H1 (cell line): ENCODE data around the gene MACROD2. TPM values are rescaled to one million over a fixed set of nuclear protein-coding genes. Genes with fewer than 3 reads are reported as not detected.

Experiments
- CTCF ChIA-PET: fragments of 300-600 bp; sonication (Branson Sonifier 250); formaldehyde crosslinking; loops from one replicate; lab custom pipeline; 2021; ENCODE audit not compliant: partially characterized antibody; lab: Charles Lee
- POLR2A ChIA-PET: fragments of 300-600 bp; sonication (Branson Sonifier 250); formaldehyde crosslinking; loops from one replicate; lab custom pipeline; 2021; ENCODE audit warnings: inconsistent platforms; ENCODE audit not compliant: partially characterized antibody; lab: Charles Lee
- DNase-seq, 2 experiments: peaks; one replicate each; pipeline versions ENCODE4 v3.0.0 to v3.0.0-alpha.2; 2010 to 2022; ENCODE audit warnings: low spot score in 2 of 2, low read depth in 1 of 2, mixed read lengths in 1 of 2
- FAIRE-seq: peaks from 2 replicates; lab custom pipeline; 2011; peaks lifted over from hg19 to GRCh38; lab: Jason Lieb, UNC
- H2AFZ ChIP-seq: 2 replicates; pipeline ENCODE4 v1.8.1; 2012; ENCODE audit warnings: low read length, inconsistent platforms
- H2AK5ac ChIP-seq: 2 replicates; pipeline ENCODE4 v1.6.1; 2013; ENCODE audit warnings: low read depth, low read length
- H2BK120ac ChIP-seq: replicated peaks from 2 replicates; pipeline ENCODE3; 2013; ENCODE audit warnings: low read depth, low read length, inconsistent platforms
- H2BK12ac ChIP-seq: 2 replicates; pipeline ENCODE4 v1.6.1; 2013; ENCODE audit warnings: low read depth, low read length
- H2BK15ac ChIP-seq: 2 replicates; pipeline ENCODE4 v1.6.1; 2013; ENCODE audit warnings: low read length
- H2BK20ac ChIP-seq: 2 replicates; pipeline ENCODE4 v1.6.1; 2013; ENCODE audit warnings: low read length
- H2BK5ac ChIP-seq: 2 replicates; pipeline ENCODE4 v1.6.1; 2013; ENCODE audit warnings: low read depth, low read length
- H3K14ac ChIP-seq: 2 replicates; pipeline ENCODE4 v1.6.1; 2013; ENCODE audit warnings: inconsistent platforms; ENCODE audit not compliant: insufficient read length
- H3K18ac ChIP-seq: 2 replicates; pipeline ENCODE4 v1.6.1; 2013; ENCODE audit warnings: low read length; ENCODE audit errors: extremely low read depth
- H3K23ac ChIP-seq: 2 replicates; pipeline ENCODE4 v1.6.1; 2013; ENCODE audit warnings: inconsistent platforms; ENCODE audit not compliant: insufficient read length
- H3K23me2 ChIP-seq: 2 replicates; pipeline ENCODE4 v1.6.1; 2013; ENCODE audit warnings: low read depth, low read length
- H3K27ac ChIP-seq: 2 replicates; pipeline ENCODE4 v1.6.1; 2011; ENCODE audit warnings: low read depth, low read length, inconsistent platforms
- H3K27me3 ChIP-seq, 4 experiments: replicated peaks in 1 of 4; 1 replicate in 1 of 4; 2 replicates in 3 of 4; pipeline versions ENCODE4 v1.6.1 to v1.8.1; 2011 to 2013; ENCODE audit warnings: low read length in 3 of 4, mild to moderate bottlenecking in 3 of 4, inconsistent platforms in 2 of 4, mixed read lengths in 2 of 4, moderate library complexity in 1 of 4; ENCODE audit not compliant: control insufficient read depth in 3 of 4, insufficient read depth in 3 of 4; ENCODE audit errors: extremely low read depth in 1 of 4
- H3K36me3 ChIP-seq, 4 experiments: 2 replicates each; pipeline versions ENCODE4 v1.6.1 to v1.8.1; 2011 to 2013; ENCODE audit warnings: mild to moderate bottlenecking in 4 of 4, low read length in 3 of 4, moderate library complexity in 2 of 4, control low read depth in 1 of 4, inconsistent platforms in 1 of 4; ENCODE audit not compliant: insufficient read depth in 4 of 4, control insufficient read depth in 2 of 4
- H3K4ac ChIP-seq: replicated peaks from 2 replicates; pipeline ENCODE3; 2013; ENCODE audit warnings: low read length, low read depth, mixed read lengths, inconsistent platforms; ENCODE audit not compliant: insufficient read length
- H3K4me1 ChIP-seq, 4 experiments: replicated peaks in 1 of 4; 1 replicate in 1 of 4; 2 replicates in 3 of 4; pipeline versions ENCODE4 v1.6.1 to v1.8.1; 2011 to 2013; ENCODE audit warnings: low read length in 3 of 4, inconsistent platforms in 2 of 4, mixed read lengths in 1 of 4; ENCODE audit not compliant: insufficient read depth in 4 of 4, control insufficient read depth in 3 of 4
- H3K4me2 ChIP-seq, 2 experiments: 2 replicates each; pipeline versions ENCODE4 v1.6.1 to v1.8.1; 2011 to 2013; ENCODE audit warnings: low read depth in 2 of 2, low read length in 2 of 2, control low read depth in 1 of 2, inconsistent platforms in 1 of 2, mild to moderate bottlenecking in 1 of 2; ENCODE audit not compliant: insufficient read depth in 1 of 2
- H3K4me3 ChIP-seq, 4 experiments: fragments of 200-600, 300-600 bp in 1 of 4; sonication (generic), shearing (Covaris generic), sonication (Bioruptor Twin) in 1 of 4; 2 replicates each; pipeline versions ENCODE4 v1.5.1 to v1.8.1; 2011 to 2016; ENCODE audit warnings: low read length in 4 of 4, low read depth in 3 of 4, control low read depth in 2 of 4, inconsistent platforms in 2 of 4, mild to moderate bottlenecking in 2 of 4, mixed read lengths in 1 of 4, moderate library complexity in 1 of 4; ENCODE audit not compliant: insufficient read depth in 2 of 4; ENCODE audit errors: extremely low read depth in 1 of 4
- H3K56ac ChIP-seq: replicated peaks from 2 replicates; pipeline ENCODE3; 2013; ENCODE audit warnings: low read depth, mild to moderate bottlenecking, mixed read lengths, low read length, inconsistent platforms; ENCODE audit not compliant: insufficient read length
- H3K79me1 ChIP-seq: 2 replicates; pipeline ENCODE4 v1.6.1; 2013; ENCODE audit warnings: low read depth, low read length, control low read depth
- H3K79me2 ChIP-seq, 2 experiments: 2 replicates each; pipeline versions ENCODE4 v1.6.1 to v1.8.1; 2012 to 2013; ENCODE audit warnings: low read length in 2 of 2, mild to moderate bottlenecking in 2 of 2, inconsistent platforms in 1 of 2; ENCODE audit not compliant: insufficient read depth in 2 of 2, control insufficient read depth in 1 of 2
- H3K9ac ChIP-seq, 4 experiments: replicated peaks in 1 of 4; 1 replicate in 1 of 4; 2 replicates in 3 of 4; pipeline versions ENCODE4 v1.6.1 to v1.8.1; 2011 to 2013; ENCODE audit warnings: low read depth in 3 of 4, low read length in 3 of 4, control low read depth in 2 of 4, mild to moderate bottlenecking in 2 of 4, moderate library complexity in 2 of 4, inconsistent platforms in 1 of 4; ENCODE audit errors: extremely low read depth in 1 of 4
- H3K9me3 ChIP-seq, 2 experiments: 2 replicates each; pipeline versions ENCODE4 v1.6.1 to v1.8.1; 2012 to 2013; ENCODE audit warnings: mild to moderate bottlenecking in 2 of 2, moderate library complexity in 2 of 2, control low read depth in 1 of 2, inconsistent platforms in 1 of 2, low read depth in 1 of 2, low read length in 1 of 2, mixed read lengths in 1 of 2; ENCODE audit not compliant: insufficient read depth in 2 of 2
- H4K20me1 ChIP-seq, 2 experiments: replicated peaks in 1 of 2; 2 replicates each; pipeline versions ENCODE3 to v1.8.1; 2011 to 2013; ENCODE audit warnings: inconsistent platforms in 2 of 2, low read length in 2 of 2, mild to moderate bottlenecking in 1 of 2; ENCODE audit not compliant: insufficient read depth in 2 of 2, control insufficient read depth in 1 of 2
- H4K5ac ChIP-seq: 2 replicates; pipeline ENCODE4 v1.6.1; 2013; ENCODE audit warnings: low read length, low read depth, mixed read lengths, inconsistent platforms; ENCODE audit not compliant: insufficient read length
- H4K8ac ChIP-seq: 2 replicates; pipeline ENCODE4 v1.8.0; 2013; ENCODE audit warnings: mild to moderate bottlenecking, moderate library complexity, low read length, inconsistent platforms; ENCODE audit not compliant: insufficient read depth; ENCODE audit errors: extremely low read depth
- H4K91ac ChIP-seq: replicated peaks from 2 replicates; pipeline ENCODE3; 2013; ENCODE audit warnings: low read length, mixed read lengths, inconsistent platforms; ENCODE audit not compliant: insufficient read length
- CHD2 ChIP-seq: IDR thresholded peaks from 2 replicates; pipeline ENCODE4 v1.6.1; 2012; ENCODE audit warnings: low read length, improper control_type of control experiment
- POU5F1 ChIP-seq: IDR thresholded peaks from 2 replicates; pipeline ENCODE4 v1.6.1; 2011; ENCODE audit warnings: low read depth, mild to moderate bottlenecking, low read length, moderate library complexity
- SIX5 ChIP-seq: IDR thresholded peaks from 2 replicates; pipeline ENCODE4 v1.6.1; 2011; ENCODE audit warnings: mild to moderate bottlenecking, low read depth, low read length
- WGBS, 2 experiments: shearing (Covaris generic) in 1 of 2; methylation state at CpG; one replicate each; pipeline versions ENCODE4 v1.1.6 to v1.1.7; 2013 to 2015; ENCODE audit warnings: low lambda C conversion rate in 2 of 2, mixed read lengths in 2 of 2, inconsistent platforms in 1 of 2, low coverage in 1 of 2, missing lambda C conversion rate in 1 of 2; ENCODE audit not compliant: insufficient replicate concordance in 2 of 2, insufficient coverage in 1 of 2, insufficient read length in 1 of 2; ENCODE audit errors: extremely low coverage in 1 of 2, missing lambda C conversion rate in 1 of 2; 5-methylcytosine and 5-hydroxymethylcytosine counted together
- polyA plus RNA-seq, 7 experiments: library from polyadenylated mRNA; depleted of rRNA in 3 of 7; stranded (reverse) in 5 of 7; unstranded in 2 of 7; fragments of >200 nt in 5 of 7; fragments of 200-250 nt in 2 of 7; gene quantifications; 1 replicate in 5 of 7; 2 replicates in 1 of 7; 4 replicates in 1 of 7; pipeline versions ENCODE4 v1.2.1 to v1.2.3, GENCODE V29; 2011 to 2013; ENCODE audit warnings: missing spikeins in 2 of 7, mixed read lengths in 2 of 7
- total RNA-seq: library from RNA; stranded (reverse); fragmentation: NEBNext Ultra II Directional; extraction: Animal tissue kit (Norgen Biotek cat#: 25700); gene quantifications from 2 replicates; pipeline ENCODE4 v1.2.1, GENCODE V29; 2021

The MACROD2 gene
- total and polyA plus RNA-seq, 2 of the 8 experiments (the other 6 are each of a cell fraction or from before 2014, with no cell fraction given), result 0.70 to 3.9 TPM

DNA sequence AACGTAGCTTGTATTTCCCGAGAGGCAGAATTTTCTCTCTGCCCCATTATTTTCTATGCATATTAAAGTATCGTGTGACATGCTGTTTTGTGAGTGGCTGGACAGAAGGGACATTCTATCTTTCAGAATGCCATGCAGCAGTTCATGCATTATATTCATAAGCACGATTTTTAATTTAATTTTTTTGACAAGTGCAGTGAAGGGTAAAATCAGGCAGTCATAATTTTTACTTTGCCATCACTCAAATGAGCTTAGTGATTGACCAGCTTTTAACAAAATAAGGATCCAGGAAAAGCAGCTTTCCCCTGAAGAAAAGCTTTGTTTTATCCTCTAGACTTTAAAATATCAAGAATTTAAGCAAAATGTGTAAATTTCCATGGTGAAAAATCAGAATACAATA lies 1904.7 kb downstream of the MACROD2 start:
- H2BK15ac ChIP-seq, result no peak overlapping the region
- DNase-seq, result no peak
- H3K79me1 ChIP-seq, result no peaks in the 10 kb centered on the region
- no peak overlapping the region for H2BK12ac ChIP-seq
- H2BK20ac ChIP-seq, result no peak overlapping the region
- no peak overlapping the region for H2AK5ac ChIP-seq
- H2BK120ac ChIP-seq, result no peak overlapping the region
- H3K23me2 ChIP-seq, result no peaks in the 10 kb centered on the region
- no peaks in the 10 kb centered on the region for H4K20me1 ChIP-seq
- no peak overlapping the region for H3K23ac ChIP-seq
- no peak overlapping the region for H3K18ac ChIP-seq
- no peak overlapping the region for H3K4ac ChIP-seq
- TF ChIP-seq CHD2 (no peak), POU5F1 (no peak), SIX5 (no peak)
- TF ChIP-seq, all 59 proteins: peak for 0
- WGBS, 2 experiments, result 91% methylated on average over 4 of the region's 4 CpGs; no CpG with 5 or more reads in 1 of the 2 experiments
- Histone ChIP-seq H4K5ac (no peak overlapping the region), H3K4me3 (no peak overlapping the region), H3K56ac (no peak overlapping the region), H3K4me1 (no peaks in the 10 kb centered on the region), H2BK5ac (no peak overlapping the region), H4K8ac (no peak overlapping the region), H2AFZ (no peak overlapping the region), H3K27ac (no peak overlapping the region), H3K79me2 (no peaks in the 10 kb centered on the region), H3K9ac (no peak overlapping the region), H3K36me3 (no peaks in the 10 kb centered on the region), H3K4me2 (no peak overlapping the region), H4K91ac (no peak overlapping the region), H3K9me3 (no peaks in the 10 kb centered on the region), H3K14ac (no peak overlapping the region), H3K27me3 (no peaks in the 10 kb centered on the region)
- ChIA-PET POLR2A (no interaction called here), CTCF (interaction anchor here (1.0 kb wide), 1 partner anchor 108 kb away, joined by 3 read pairs; no protein-coding TSS in a partner anchor)
- no peak for FAIRE-seq
